Endothelial cell of umbilical vein (primary cell): Measurements from ENCODE around the gene SPDYE9. TPM values are rescaled to one million over a fixed set of nuclear protein-coding genes. Genes with fewer than 3 reads are reported as not detected.
"Not testable (repeated sequence)": the region's sequence is repeated elsewhere in the genome, so short reads cannot be mapped to it uniquely, and the experiment has no call there.

Experiments
- BruUV-seq: library from RNA; stranded (reverse); fragments of 400-500 nt; replicated peaks from 2 replicates; lab custom pipeline; 2021; lab: Mats Ljungman, UMichigan
- CTCF ChIA-PET: fragments of 300-600, 350-600 bp; sonication (Branson Sonifier 250); formaldehyde crosslinking; loops from one replicate; lab custom pipeline; 2021; ENCODE audit warnings: antibody characterized with exemption, inconsistent platforms; lab: Charles Lee
- POLR2A ChIA-PET: fragments of 300-600, 350-600 bp; sonication (Branson Sonifier 250); formaldehyde crosslinking; loops from one replicate; lab custom pipeline; 2021; ENCODE audit warnings: antibody characterized with exemption, inconsistent platforms; lab: Charles Lee
- DNase-seq: peaks from one replicate; pipeline ENCODE4 v3.0.0-alpha.2; 2011; ENCODE audit warnings: low read depth, low spot score
- FAIRE-seq: peaks from 2 replicates; lab custom pipeline; 2011; peaks lifted over from hg19 to GRCh38; lab: Jason Lieb, UNC
- H2AFZ ChIP-seq: 2 replicates; pipeline ENCODE4 v1.6.0; 2012; ENCODE audit warnings: low read depth, low read length, control low read depth, inconsistent platforms
- H3K27ac ChIP-seq: 2 replicates; pipeline ENCODE4 v1.5.1; 2011; ENCODE audit warnings: low read depth, mild to moderate bottlenecking, control low read depth, low read length, moderate library complexity; ENCODE audit not compliant: insufficient read depth
- H3K27me3 ChIP-seq, 2 experiments: 2 replicates each; pipeline versions ENCODE4 v1.6.0 to v1.6.1; 2011; ENCODE audit warnings: low read length in 2 of 2, mixed read lengths in 1 of 2; ENCODE audit not compliant: control insufficient read depth in 2 of 2, insufficient read depth in 2 of 2
- H3K36me3 ChIP-seq, 2 experiments: 2 replicates in 1 of 2; 3 replicates in 1 of 2; pipeline ENCODE4 v1.5.1; 2011; ENCODE audit warnings: low read length in 2 of 2, mild to moderate bottlenecking in 1 of 2, moderate library complexity in 1 of 2; ENCODE audit not compliant: control insufficient read depth in 2 of 2, insufficient read depth in 2 of 2; ENCODE audit errors: extremely low read depth in 1 of 2
- H3K4me1 ChIP-seq: 3 replicates; pipeline ENCODE4 v1.5.1; 2011; ENCODE audit warnings: mild to moderate bottlenecking, low read length; ENCODE audit not compliant: control insufficient read depth, insufficient read depth; ENCODE audit errors: extremely low read depth
- H3K4me2 ChIP-seq: 2 replicates; pipeline ENCODE4 v1.6.1; 2011; ENCODE audit warnings: low read length, control low read depth, mixed read lengths; ENCODE audit not compliant: insufficient read depth
- H3K4me3 ChIP-seq, 3 experiments: fragments of 200-600 bp in 1 of 3; sonication (generic), shearing (Covaris generic) in 1 of 3; replicated peaks in 1 of 3; 2 replicates each; pipeline ENCODE4 v1.5.1; 2011 to 2016; ENCODE audit warnings: control low read depth in 3 of 3, low read length in 3 of 3, mild to moderate bottlenecking in 2 of 3, inconsistent platforms in 1 of 3, low read depth in 1 of 3, moderate library complexity in 1 of 3; ENCODE audit not compliant: insufficient read depth in 1 of 3
- H3K79me2 ChIP-seq: 2 replicates; pipeline ENCODE4 v1.6.0; 2012; ENCODE audit warnings: low read length, inconsistent platforms; ENCODE audit not compliant: control insufficient read depth, insufficient read depth
- H3K9ac ChIP-seq: replicated peaks from 2 replicates; pipeline ENCODE3; 2011; ENCODE audit warnings: low read length, control low read depth; ENCODE audit not compliant: insufficient read depth; ENCODE audit errors: extremely low read depth
- H3K9me1 ChIP-seq: replicated peaks from 3 replicates; pipeline ENCODE4 v1.6.0; 2011; ENCODE audit warnings: mild to moderate bottlenecking, low read length; ENCODE audit not compliant: control insufficient read depth, insufficient read depth; ENCODE audit errors: extremely low read depth
- H3K9me3 ChIP-seq: replicated peaks from 2 replicates; pipeline ENCODE4 v1.5.1; 2012; ENCODE audit warnings: low read length, inconsistent platforms; ENCODE audit not compliant: control insufficient read depth, insufficient read depth
- H4K20me1 ChIP-seq: replicated peaks from 2 replicates; pipeline ENCODE3; 2011; ENCODE audit warnings: mild to moderate bottlenecking, low read length; ENCODE audit not compliant: control insufficient read depth, insufficient read depth; ENCODE audit errors: extremely low read depth
- dilution Hi-C: fragments of 300-500 bp; cut with MboI; formaldehyde crosslinking; loops from one replicate; pipeline ENCODE4 v1.15.0; 2019; ENCODE audit warnings: low sequenced_read_pairs; ENCODE audit not compliant: extremely low pct_ligation_motif_present
- intact Hi-C: fragments of 100-400 bp; cut with micrococcal nuclease; formaldehyde crosslinking; loops from one replicate; pipeline ENCODE4 v1.10.0; 2022
- polyA plus RNA-seq, 4 experiments: library from polyadenylated mRNA; depleted of rRNA in 3 of 4; stranded (reverse) in 3 of 4; unstranded in 1 of 4; fragments of >200 nt; gene quantifications; 2 replicates each; pipeline versions ENCODE4 v1.2.1 to v1.2.3, GENCODE V29; 2011 to 2012; ENCODE audit warnings: missing spikeins in 1 of 4
- small RNA-seq: library from RNA; depleted of rRNA; stranded (forward); fragments of <200 nt; gene quantifications from one replicate; pipeline ENCODE3, GENCODE V24; 2012; ENCODE audit warnings: low replicate concordance, low read depth; ENCODE audit not compliant: insufficient read depth, insufficient read length
- total RNA-seq: library from RNA; stranded (reverse); gene quantifications from 2 replicates; pipeline ENCODE4 v1.2.3, GENCODE V29; 2021

SPDYE9 gene
- total and polyA plus RNA-seq, 2 donors (not counting 3 experiments of a cell fraction or from before 2014, with no cell fraction given) = not detected

GRCh38 chr7:73029666-73030065 lies 56.2 kb downstream of the SPDYE9 start, which contains the start of gene SPDYE8:
Gene SPDYE8, minus strand, starts transcription at chr7:73029766. Its CDS starts 1,800 bp downstream, at chr7:73027966.
- H3K4me1 ChIP-seq, H3K79me2 ChIP-seq, CTCF ChIA-PET, DNase-seq, H4K20me1 ChIP-seq, BruUV-seq, H3K9me1 ChIP-seq, H3K27me3 ChIP-seq, H3K9me3 ChIP-seq, H3K4me3 ChIP-seq, H3K9ac ChIP-seq, POLR2A ChIA-PET, dilution Hi-C loops, H3K4me2 ChIP-seq, H2AFZ ChIP-seq, intact Hi-C loops, H3K27ac ChIP-seq, FAIRE-seq, H3K36me3 ChIP-seq: not testable (repeated sequence)

Small RNA genes within 50 kb of the gene (small RNA-seq; reads per million reads assigned to genes)
- not detected for gene RF00019

Other genes starting within 250 kb of the SPDYE9 start
- gene POM121, start 160.9 kb downstream of the SPDYE9 start, total RNA-seq = 46.8 and 47.8 TPM in 2 replicates
- gene POM121, start 160.9 kb downstream of the SPDYE9 start, polyA plus RNA-seq = 9.3 and 12.3 TPM in 2 replicates
- gene TRIM74, start 116.6 kb downstream of the SPDYE9 start, total RNA-seq = 0.58 TPM in 1 of 2 replicates, not detected in the other
- gene TRIM74, start 116.6 kb downstream of the SPDYE9 start, polyA plus RNA-seq = 0.07 TPM in 1 of 2 replicates, not detected in the other
- gene SPDYE8, start 56.3 kb downstream of the SPDYE9 start, total RNA-seq = not detected in 2 replicates
- gene SPDYE8, start 56.3 kb downstream of the SPDYE9 start, polyA plus RNA-seq = not detected in 2 replicates
- gene SPDYE11, start 28.1 kb downstream of the SPDYE9 start, total RNA-seq = not detected in 2 replicates
- gene SPDYE11, start 28.1 kb downstream of the SPDYE9 start, polyA plus RNA-seq = not detected in 2 replicates
- gene NSUN5, start 222.8 kb upstream of the SPDYE9 start, total RNA-seq = 4.5 and 6.8 TPM in 2 replicates
- gene NSUN5, start 222.8 kb upstream of the SPDYE9 start, polyA plus RNA-seq = 4.1 and 6.3 TPM in 2 replicates
- gene TRIM50, start 242.0 kb upstream of the SPDYE9 start, total RNA-seq = not detected in 2 replicates
- not detected in 2 replicates for gene TRIM50, start 242.0 kb upstream of the SPDYE9 start, polyA plus RNA-seq
- not detected in 2 replicates for gene FKBP6, start 242.1 kb upstream of the SPDYE9 start, total RNA-seq
- 0.04 TPM in 1 of 2 replicates, not detected in the other for gene FKBP6, start 242.1 kb upstream of the SPDYE9 start, polyA plus RNA-seq